Activated naive CD4-positive, alpha-beta T cell treated with anti-CD3 and anti-CD28 coated beads for 36 hours (primary cell): Measurements from ENCODE around the gene NAXE. TPM values are rescaled to one million over a fixed set of nuclear protein-coding genes. Genes with fewer than 3 reads are reported as not detected.
A peak's percentile ranks its signal among the peaks of the same experiment; 100 is the strongest.

ENCODE experiments used
- CTCF ChIA-PET: fragments of 350-600 bp; sonication (Branson Sonifier 250); formaldehyde crosslinking; loops from one replicate; lab custom pipeline; 2021; ENCODE audit warnings: antibody characterized with exemption; lab: Charles Lee
- DNase-seq: peaks from one replicate; pipeline ENCODE4 v3.0.0-alpha.2; 2020
- H3K27ac Mint-ChIP-seq: one replicate; pipeline ENCODE4 v1.8.0; 2021; ENCODE audit warnings: mild to moderate bottlenecking, mixed read lengths
- H3K27me3 Mint-ChIP-seq: one replicate; pipeline ENCODE4 v1.8.0; 2021; ENCODE audit warnings: low read depth, mixed read lengths
- H3K36me3 Mint-ChIP-seq: one replicate; pipeline ENCODE4 v1.8.0; 2021; ENCODE audit warnings: low read depth, mixed read lengths
- H3K4me1 Mint-ChIP-seq: one replicate; pipeline ENCODE4 v1.8.0; 2021; ENCODE audit warnings: low read depth, mixed read lengths
- H3K4me3 Mint-ChIP-seq: one replicate; pipeline ENCODE4 v1.8.0; 2021; ENCODE audit warnings: mild to moderate bottlenecking, moderate library complexity, mixed read lengths
- H3K9me3 Mint-ChIP-seq: one replicate; pipeline ENCODE4 v1.8.0; 2021; ENCODE audit warnings: mixed read lengths
- intact Hi-C: fragments of 100-400 bp; cut with micrococcal nuclease; formaldehyde crosslinking; loops from one replicate; pipeline ENCODE4 v1.15.1; 2023
- total RNA-seq, 2 experiments: library from RNA; stranded (reverse); gene quantifications; one replicate each; pipeline ENCODE4 v1.2.3, GENCODE V29; 2021

The NAXE gene
- total RNA-seq = 10 to 100 TPM; 77.4 to 84.6 TPM

DNA sequence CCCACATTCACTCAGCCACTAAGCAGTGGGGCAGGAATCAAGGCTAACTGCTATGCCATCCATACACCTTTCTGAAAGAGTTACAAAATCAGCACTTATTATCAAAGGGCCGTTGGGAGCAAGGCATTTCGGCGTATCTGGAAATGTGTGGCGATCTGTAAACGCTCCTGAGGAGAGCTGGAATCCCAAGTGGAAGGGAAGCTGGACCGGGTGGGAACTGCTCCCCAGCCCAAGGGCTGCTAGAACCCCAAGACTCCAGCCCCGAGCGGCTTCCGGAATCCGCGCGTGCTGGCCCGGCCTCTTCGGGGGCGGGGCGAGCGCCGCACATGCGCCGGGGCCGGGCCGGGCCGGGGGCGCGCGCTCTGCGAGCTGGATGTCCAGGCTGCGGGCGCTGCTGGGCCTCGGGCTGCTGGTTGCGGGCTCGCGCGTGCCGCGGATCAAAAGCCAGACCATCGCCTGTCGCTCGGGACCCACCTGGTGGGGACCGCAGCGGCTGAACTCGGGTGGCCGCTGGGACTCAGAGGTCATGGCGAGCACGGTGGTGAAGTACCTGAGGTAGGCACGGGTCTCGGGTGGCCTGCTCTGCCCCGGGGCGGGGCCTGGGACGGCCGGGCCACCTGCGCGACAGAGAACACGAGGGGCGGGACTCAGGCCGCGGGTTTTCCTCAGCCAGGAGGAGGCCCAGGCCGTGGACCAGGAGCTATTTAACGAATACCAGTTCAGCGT is at the start of gene NAXE:
Gene NAXE (plus strand): TSS at position 345 of the 726 bp plus-strand sequence. CDS start 29 bp downstream, at position 374.
- H3K9me3 Mint-ChIP-seq = no peaks in the 10 kb centered on the region
- H3K27me3 Mint-ChIP-seq = no peaks in the 10 kb centered on the region
- intact Hi-C loops = loop anchor here (1.0 kb wide), 2 partner anchors 9 to 10 kb away; partner anchors contain the start of gene GPATCH4
- H3K27ac Mint-ChIP-seq = peak within 1 kb of the TSS; percentile 88
- peaks cover 28% of the 10 kb centered on the region for H3K4me1 Mint-ChIP-seq
- peak; percentile 71 for DNase-seq
- H3K36me3 Mint-ChIP-seq = peaks cover 13% of the 10 kb centered on the region
- CTCF ChIA-PET = interaction anchor here (0.9 to 3.6 kb wide), 14 partner anchors 8 to 136 kb away, joined by 3 to 21 read pairs (median 4); no protein-coding TSS in a partner anchor
- H3K4me3 Mint-ChIP-seq = peak within 1 kb of the TSS; percentile 83

GRCh38 chr1:156543066-156543465 is 48.5 kb upstream of the NAXE start:
- Mint-ChIP-seq H3K36me3 (no peaks in the 10 kb centered on the region), H3K4me1 (no peaks in the 10 kb centered on the region), H3K4me3 (no peak overlapping the region), H3K27ac (no peak overlapping the region), H3K27me3 (no peaks in the 10 kb centered on the region), H3K9me3 (no peaks in the 10 kb centered on the region)
- CTCF ChIA-PET = interaction anchor here (1.3 to 1.8 kb wide), 3 partner anchors 62 to 163 kb away, joined by 3 to 6 read pairs (median 4); partner anchors contain the start of gene CRABP2
- intact Hi-C loops = no loop called here
- no peak for DNase-seq

- Mint-ChIP-seq H3K27me3 (no peaks in the 10 kb centered on the region), H3K4me3 (no peak overlapping the region), H3K36me3 (no peaks in the 10 kb centered on the region), H3K4me1 (no peaks in the 10 kb centered on the region), H3K9me3 (no peaks in the 10 kb centered on the region), H3K27ac (no peak overlapping the region)
- intact Hi-C loops = no loop called here
- no peak for DNase-seq
- CTCF ChIA-PET = interaction anchor here (1.0 kb wide), 1 partner anchor 37 kb away, joined by 3 read pairs; no protein-coding TSS in a partner anchor
Observed at GRCh38 chr1:156544592-156545102, 46.9 kb upstream of the NAXE start.

GRCh38 chr1:156546267-156546666 is 45.3 kb upstream of the NAXE start:
- Mint-ChIP-seq H3K4me3 (no peak overlapping the region), H3K36me3 (no peaks in the 10 kb centered on the region), H3K27me3 (no peaks in the 10 kb centered on the region), H3K9me3 (no peaks in the 10 kb centered on the region), H3K27ac (no peak overlapping the region), H3K4me1 (no peaks in the 10 kb centered on the region)
- DNase-seq = no peak
- CTCF ChIA-PET = no interaction called here
- intact Hi-C loops = no loop called here

DNA sequence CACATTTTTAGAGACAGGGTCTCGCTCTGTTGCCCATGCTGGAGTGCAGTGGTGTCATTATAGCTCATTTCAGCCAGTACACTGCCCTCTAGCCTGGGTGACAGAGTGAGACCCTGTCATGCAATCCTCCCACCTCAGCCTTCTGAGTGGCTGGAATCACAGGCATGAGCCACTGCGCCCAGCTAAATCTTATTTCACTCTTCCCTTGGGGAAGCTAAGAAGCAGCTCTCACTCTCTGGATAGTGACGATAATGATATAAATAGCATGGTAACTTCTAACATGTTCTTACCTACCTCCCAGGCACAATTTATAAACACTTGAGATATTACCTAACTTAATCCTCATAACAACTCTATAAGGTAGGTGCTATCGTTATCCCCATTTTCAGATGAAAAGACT is 44.1 kb upstream of the NAXE start:
- Mint-ChIP-seq H3K27ac (no peak overlapping the region), H3K9me3 (no peaks in the 10 kb centered on the region), H3K4me3 (no peak overlapping the region), H3K36me3 (no peaks in the 10 kb centered on the region), H3K4me1 (no peaks in the 10 kb centered on the region), H3K27me3 (no peaks in the 10 kb centered on the region)
- CTCF ChIA-PET = no interaction called here
- intact Hi-C loops = no loop called here
- DNase-seq = no peak

DNA sequence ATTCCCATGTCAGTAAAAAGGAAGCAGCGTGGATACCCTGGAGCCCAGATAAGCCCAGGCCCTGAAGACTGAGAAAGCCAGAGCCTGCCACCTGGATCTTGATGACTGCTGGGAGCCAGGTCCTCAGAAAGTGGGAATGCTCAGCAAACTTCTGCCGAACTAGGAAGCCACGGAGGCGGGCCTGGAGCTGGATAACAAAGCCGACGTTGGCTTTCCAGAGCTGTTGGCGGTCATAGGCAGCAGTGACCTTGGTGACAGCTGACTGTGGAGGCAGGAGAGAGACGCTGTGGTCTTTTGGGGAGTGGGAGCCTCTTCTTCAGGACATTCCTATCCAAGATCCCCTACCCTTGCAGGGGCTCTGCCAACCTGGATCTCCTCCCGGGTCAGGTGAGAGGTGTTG is 43.6 kb upstream of the NAXE start:
- Mint-ChIP-seq H3K4me1 (no peaks in the 10 kb centered on the region), H3K9me3 (no peaks in the 10 kb centered on the region), H3K27me3 (no peaks in the 10 kb centered on the region), H3K27ac (no peak overlapping the region), H3K36me3 (no peaks in the 10 kb centered on the region), H3K4me3 (no peak overlapping the region)
- CTCF ChIA-PET = no interaction called here
- no peak for DNase-seq
- intact Hi-C loops = no loop called here

DNA sequence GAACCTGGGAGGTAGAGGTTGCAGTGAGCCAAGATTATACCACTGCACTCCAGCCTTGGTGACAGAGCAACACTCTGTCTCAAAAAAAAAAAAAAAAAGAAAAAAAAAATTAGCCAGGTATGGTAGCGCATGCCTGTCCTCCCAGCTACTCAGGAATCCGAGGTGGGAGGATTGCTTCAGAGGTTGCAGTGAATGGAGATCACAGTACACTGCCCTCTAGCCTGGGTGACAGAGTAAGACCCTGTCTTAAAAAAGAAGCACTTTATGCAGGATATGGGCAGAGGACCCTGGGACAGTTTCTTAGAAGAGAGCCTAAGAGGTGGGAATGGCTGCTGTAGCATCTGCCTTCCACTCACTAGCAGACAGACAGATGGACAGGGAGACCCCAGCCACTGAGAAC is 42.2 kb upstream of the NAXE start:
- H3K4me1 Mint-ChIP-seq = no peaks in the 10 kb centered on the region
- H3K27me3 Mint-ChIP-seq = no peaks in the 10 kb centered on the region
- no peak for DNase-seq
- H3K27ac Mint-ChIP-seq = no peak overlapping the region
- H3K36me3 Mint-ChIP-seq = no peaks in the 10 kb centered on the region
- intact Hi-C loops = no loop called here
- no peaks in the 10 kb centered on the region for H3K9me3 Mint-ChIP-seq
- CTCF ChIA-PET = no interaction called here
- H3K4me3 Mint-ChIP-seq = no peak overlapping the region

DNA sequence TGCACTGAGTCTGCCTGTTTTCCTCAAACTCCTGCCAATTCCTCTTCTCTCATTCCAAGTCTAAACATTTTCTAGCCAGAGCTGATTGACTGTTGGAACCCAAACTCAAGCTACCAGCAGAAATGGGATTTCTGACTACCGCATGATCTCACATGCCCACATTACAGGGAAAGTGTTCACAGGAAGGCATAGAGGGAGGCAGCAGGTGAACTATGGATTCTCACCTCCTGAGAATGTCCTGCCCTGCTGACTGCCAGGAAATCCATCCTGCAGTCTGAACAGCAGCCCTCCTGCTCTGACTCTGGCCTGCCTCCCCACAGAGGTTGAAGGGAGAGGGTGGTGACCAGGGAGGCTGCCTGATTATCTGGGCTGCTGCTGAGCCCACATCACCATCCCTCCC is 41.7 kb upstream of the NAXE start:
- Mint-ChIP-seq H3K9me3 (no peaks in the 10 kb centered on the region), H3K4me1 (no peaks in the 10 kb centered on the region), H3K4me3 (no peak overlapping the region), H3K27me3 (no peaks in the 10 kb centered on the region), H3K36me3 (no peaks in the 10 kb centered on the region), H3K27ac (no peak overlapping the region)
- no peak for DNase-seq
- CTCF ChIA-PET = interaction anchor here (1.0 kb wide), 1 partner anchor 79 kb away, joined by 4 read pairs; no protein-coding TSS in a partner anchor
- intact Hi-C loops = no loop called here

DNA sequence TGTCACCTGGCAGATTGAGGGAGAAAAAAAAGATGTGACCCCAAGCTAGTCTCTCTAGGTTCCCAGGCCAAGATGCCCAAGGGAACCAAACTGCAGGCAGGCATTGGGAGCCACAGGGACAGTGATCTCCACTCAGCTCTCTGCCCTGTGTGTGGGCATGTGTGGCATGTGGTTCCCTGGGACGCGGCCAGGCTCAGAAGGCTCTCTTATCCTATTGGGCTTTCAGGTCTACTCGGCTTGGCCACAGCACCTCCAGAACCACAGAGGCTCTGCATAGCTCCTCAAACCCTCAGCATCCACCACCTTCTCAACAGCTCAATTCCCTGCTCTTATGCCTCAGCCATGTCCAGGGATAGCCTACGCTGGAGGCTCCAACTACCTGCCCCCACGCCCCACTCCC is 41.2 kb upstream of the NAXE start:
- DNase-seq = no peak
- no peaks in the 10 kb centered on the region for H3K9me3 Mint-ChIP-seq
- CTCF ChIA-PET = interaction anchor here (1.0 to 1.3 kb wide), 2 partner anchors 69 to 79 kb away, joined by 4 to 5 read pairs; no protein-coding TSS in a partner anchor
- H3K27me3 Mint-ChIP-seq = no peaks in the 10 kb centered on the region
- no peaks in the 10 kb centered on the region for H3K4me1 Mint-ChIP-seq
- H3K27ac Mint-ChIP-seq = no peak overlapping the region
- H3K4me3 Mint-ChIP-seq = no peak overlapping the region
- intact Hi-C loops = no loop called here
- no peaks in the 10 kb centered on the region for H3K36me3 Mint-ChIP-seq

GRCh38 chr1:156551066-156551643 is 40.4 kb upstream of the NAXE start:
- CTCF ChIA-PET = interaction anchor here (1.0 to 1.3 kb wide), 3 partner anchors 54 to 78 kb away, joined by 4 to 5 read pairs (median 5); no protein-coding TSS in a partner anchor

GRCh38 chr1:156551869-156552268 is 39.7 kb upstream of the NAXE start:
- no peaks in the 10 kb centered on the region for H3K27me3 Mint-ChIP-seq
- H3K4me1 Mint-ChIP-seq = no peaks in the 10 kb centered on the region
- no peak for DNase-seq
- no peaks in the 10 kb centered on the region for H3K9me3 Mint-ChIP-seq
- intact Hi-C loops = no loop called here
- no peak overlapping the region for H3K4me3 Mint-ChIP-seq
- CTCF ChIA-PET = interaction anchor here (1.3 kb wide), 1 partner anchor 71 kb away, joined by 5 read pairs; no protein-coding TSS in a partner anchor
- H3K27ac Mint-ChIP-seq = no peak overlapping the region
- H3K36me3 Mint-ChIP-seq = no peaks in the 10 kb centered on the region

More at GRCh38 chr1:156551066-156551643, 40.4 kb upstream of the NAXE start:
- no peaks in the 10 kb centered on the region for H3K36me3 Mint-ChIP-seq
- no peak overlapping the region for H3K27ac Mint-ChIP-seq
- H3K9me3 Mint-ChIP-seq = no peaks in the 10 kb centered on the region
- DNase-seq = no peak
- no peak overlapping the region for H3K4me3 Mint-ChIP-seq
- no peaks in the 10 kb centered on the region for H3K27me3 Mint-ChIP-seq
- no peaks in the 10 kb centered on the region for H3K4me1 Mint-ChIP-seq
- intact Hi-C loops = no loop called here

DNA sequence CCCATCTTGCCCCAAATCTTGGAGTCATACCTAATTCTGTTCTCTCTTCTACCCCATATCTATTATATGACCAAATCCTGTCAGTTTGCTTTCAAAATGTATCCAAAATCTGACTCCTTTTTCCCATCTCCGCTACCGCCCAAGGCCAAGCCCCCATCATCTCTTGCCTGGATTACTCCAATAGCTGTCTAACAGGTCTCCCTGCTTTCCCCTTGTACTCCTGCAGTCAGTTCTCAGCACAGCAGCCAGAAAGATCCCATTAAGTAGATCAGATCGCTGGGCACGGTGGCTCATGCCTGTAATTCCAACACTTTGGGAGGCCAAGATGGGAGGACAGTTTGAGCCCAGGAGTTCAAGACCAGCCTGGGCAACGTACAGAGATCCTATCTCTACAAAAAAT is 39.1 kb upstream of the NAXE start:
- Mint-ChIP-seq H3K4me1 (no peaks in the 10 kb centered on the region), H3K27me3 (no peaks in the 10 kb centered on the region), H3K9me3 (no peaks in the 10 kb centered on the region), H3K36me3 (no peaks in the 10 kb centered on the region), H3K27ac (no peak overlapping the region), H3K4me3 (no peak overlapping the region)
- DNase-seq = no peak
- CTCF ChIA-PET = no interaction called here
- intact Hi-C loops = no loop called here
